Muscle layer of colon (tissue), 2 donors: ENCODE measurements around the gene CDK5RAP2.
"Not testable (repeated sequence)": the region's sequence is repeated elsewhere in the genome, so short reads cannot be mapped to it uniquely, and the experiment has no call there.

ENCODE experiments used
- H3K27ac ChIP-seq: one replicate; pipeline ENCODE4 v1.7.0; 2013; ENCODE audit warnings: low read depth, mild to moderate bottlenecking, low read length, moderate library complexity
- H3K27me3 ChIP-seq, 2 donors: one replicate each; pipeline ENCODE4 v1.7.0; 2013; ENCODE audit warnings: low read length in 2 of 2, mild to moderate bottlenecking in 2 of 2; ENCODE audit not compliant: insufficient read depth in 2 of 2, control insufficient read depth in 1 of 2
- H3K36me3 ChIP-seq: one replicate; pipeline ENCODE4 v1.7.0; 2013; ENCODE audit warnings: mild to moderate bottlenecking, low read length; ENCODE audit not compliant: insufficient read depth
- H3K4me1 ChIP-seq: one replicate; pipeline ENCODE4 v1.7.0; 2013; ENCODE audit warnings: mild to moderate bottlenecking, low read length; ENCODE audit not compliant: insufficient read depth
- H3K4me3 ChIP-seq, 2 donors: one replicate each; pipeline ENCODE4 v1.7.0; 2013; ENCODE audit warnings: low read length in 2 of 2, low read depth in 1 of 2, mild to moderate bottlenecking in 1 of 2, moderate library complexity in 1 of 2
- H3K9ac ChIP-seq: one replicate; pipeline ENCODE4 v1.7.0; 2013; ENCODE audit warnings: low read length
- H3K9me3 ChIP-seq: one replicate; pipeline ENCODE4 v1.7.0; 2013; ENCODE audit warnings: mild to moderate bottlenecking, low read length
- donor health status: abdominal sarcoma.
- donor health status: Adenocarcinoma of cecum.

Gene CDK5RAP2

GRCh38 chr9:120580051-120580896 lies at the start of gene CDK5RAP2:
CDK5RAP2 (minus strand) TSS chr9:120580167; CDS start chr9:120579978, 189 bp downstream.
- H3K4me3 ChIP-seq, result peak within 1 kb of the TSS; percentile 94 to 96
- peak within 1 kb of the TSS; percentile 82 for H3K27ac ChIP-seq
- no peaks in the 10 kb centered on the region for H3K27me3 ChIP-seq
- peaks cover 10% of the 10 kb centered on the region for H3K4me1 ChIP-seq
- H3K9ac ChIP-seq, result peak within 1 kb of the TSS; percentile 93
- H3K9me3 ChIP-seq, result no peaks in the 10 kb centered on the region
- no peaks in the 10 kb centered on the region for H3K36me3 ChIP-seq

GRCh38 chr9:120628925-120629497 lies 49.0 kb upstream of the CDK5RAP2 start:
- not testable (repeated sequence) for H3K9ac ChIP-seq, H3K27me3 ChIP-seq, H3K4me3 ChIP-seq, H3K4me1 ChIP-seq, H3K9me3 ChIP-seq, H3K27ac ChIP-seq, H3K36me3 ChIP-seq

- H3K27ac ChIP-seq, result no peak overlapping the region
- H3K9me3 ChIP-seq, result no peaks in the 10 kb centered on the region
- no peak overlapping the region for H3K4me3 ChIP-seq
- no peaks in the 10 kb centered on the region for H3K4me1 ChIP-seq
- H3K27me3 ChIP-seq, result no peaks in the 10 kb centered on the region
- no peak overlapping the region for H3K9ac ChIP-seq
- no peaks in the 10 kb centered on the region for H3K36me3 ChIP-seq
Measured at GRCh38 chr9:120628207-120628924, 48.4 kb upstream of the CDK5RAP2 start.

GRCh38 chr9:120627073-120627472 lies 47.1 kb upstream of the CDK5RAP2 start:
- no peak overlapping the region for H3K27ac ChIP-seq
- H3K4me1 ChIP-seq, result no peaks in the 10 kb centered on the region
- no peaks in the 10 kb centered on the region for H3K36me3 ChIP-seq
- no peak overlapping the region for H3K9ac ChIP-seq
- H3K27me3 ChIP-seq, result no peaks in the 10 kb centered on the region
- H3K4me3 ChIP-seq, result no peak overlapping the region
- no peaks in the 10 kb centered on the region for H3K9me3 ChIP-seq

GRCh38 chr9:120626512-120626911 lies 46.5 kb upstream of the CDK5RAP2 start:
- no peak overlapping the region for H3K27ac ChIP-seq
- no peak overlapping the region for H3K4me3 ChIP-seq
- H3K36me3 ChIP-seq, result no peaks in the 10 kb centered on the region
- H3K9me3 ChIP-seq, result no peaks in the 10 kb centered on the region
- H3K9ac ChIP-seq, result no peak overlapping the region
- H3K27me3 ChIP-seq, result no peaks in the 10 kb centered on the region
- H3K4me1 ChIP-seq, result no peaks in the 10 kb centered on the region

- no peak overlapping the region for H3K4me3 ChIP-seq
- no peaks in the 10 kb centered on the region for H3K27me3 ChIP-seq
- no peak overlapping the region for H3K27ac ChIP-seq
- H3K9ac ChIP-seq, result no peak overlapping the region
- H3K4me1 ChIP-seq, result no peaks in the 10 kb centered on the region
- no peaks in the 10 kb centered on the region for H3K9me3 ChIP-seq
- H3K36me3 ChIP-seq, result no peaks in the 10 kb centered on the region
Measured at GRCh38 chr9:120625222-120625621, 45.3 kb upstream of the CDK5RAP2 start.

- H3K9ac ChIP-seq, result no peak overlapping the region
- peaks cover 4% of the 10 kb centered on the region for H3K4me1 ChIP-seq
- H3K9me3 ChIP-seq, result no peaks in the 10 kb centered on the region
- no peak overlapping the region for H3K4me3 ChIP-seq
- no peaks in the 10 kb centered on the region for H3K27me3 ChIP-seq
- no peaks in the 10 kb centered on the region for H3K36me3 ChIP-seq
- no peak overlapping the region for H3K27ac ChIP-seq
Measured at GRCh38 chr9:120622790-120623189, 42.8 kb upstream of the CDK5RAP2 start.

- Histone ChIP-seq H3K9ac (no peak overlapping the region), H3K27ac (no peak overlapping the region), H3K9me3 (no peaks in the 10 kb centered on the region), H3K36me3 (no peaks in the 10 kb centered on the region), H3K4me3 (no peak overlapping the region), H3K27me3 (no peaks in the 10 kb centered on the region), H3K4me1 (peaks cover 4% of the 10 kb centered on the region)
Measured at GRCh38 chr9:120621941-120622340, 42.0 kb upstream of the CDK5RAP2 start.

GRCh38 chr9:120619751-120620655 lies 40.0 kb upstream of the CDK5RAP2 start:
- Histone ChIP-seq H3K9me3 (no peaks in the 10 kb centered on the region), H3K27ac (no peak overlapping the region), H3K27me3 (no peaks in the 10 kb centered on the region), H3K4me3 (no peak overlapping the region), H3K36me3 (no peaks in the 10 kb centered on the region), H3K4me1 (peaks cover 4% of the 10 kb centered on the region), H3K9ac (no peak overlapping the region)

GRCh38 chr9:120616966-120617935 lies 37.3 kb upstream of the CDK5RAP2 start:
- H3K9ac ChIP-seq, result no peak overlapping the region
- no peak overlapping the region for H3K27ac ChIP-seq

More at GRCh38 chr9:120616966-120617935, 37.3 kb upstream of the CDK5RAP2 start:
- Histone ChIP-seq H3K27me3 (no peaks in the 10 kb centered on the region), H3K4me1 (peaks cover 4% of the 10 kb centered on the region), H3K9me3 (no peaks in the 10 kb centered on the region), H3K36me3 (no peaks in the 10 kb centered on the region), H3K4me3 (no peak overlapping the region)
